ENCODE data around the gene MAMDC4. TPM values are rescaled to one million over a fixed set of nuclear protein-coding genes. Genes with fewer than 3 reads are reported as not detected.

Gene MAMDC4
- total RNA-seq, 1 experiment from 2014 or later, result 6.7 TPM

DNA sequence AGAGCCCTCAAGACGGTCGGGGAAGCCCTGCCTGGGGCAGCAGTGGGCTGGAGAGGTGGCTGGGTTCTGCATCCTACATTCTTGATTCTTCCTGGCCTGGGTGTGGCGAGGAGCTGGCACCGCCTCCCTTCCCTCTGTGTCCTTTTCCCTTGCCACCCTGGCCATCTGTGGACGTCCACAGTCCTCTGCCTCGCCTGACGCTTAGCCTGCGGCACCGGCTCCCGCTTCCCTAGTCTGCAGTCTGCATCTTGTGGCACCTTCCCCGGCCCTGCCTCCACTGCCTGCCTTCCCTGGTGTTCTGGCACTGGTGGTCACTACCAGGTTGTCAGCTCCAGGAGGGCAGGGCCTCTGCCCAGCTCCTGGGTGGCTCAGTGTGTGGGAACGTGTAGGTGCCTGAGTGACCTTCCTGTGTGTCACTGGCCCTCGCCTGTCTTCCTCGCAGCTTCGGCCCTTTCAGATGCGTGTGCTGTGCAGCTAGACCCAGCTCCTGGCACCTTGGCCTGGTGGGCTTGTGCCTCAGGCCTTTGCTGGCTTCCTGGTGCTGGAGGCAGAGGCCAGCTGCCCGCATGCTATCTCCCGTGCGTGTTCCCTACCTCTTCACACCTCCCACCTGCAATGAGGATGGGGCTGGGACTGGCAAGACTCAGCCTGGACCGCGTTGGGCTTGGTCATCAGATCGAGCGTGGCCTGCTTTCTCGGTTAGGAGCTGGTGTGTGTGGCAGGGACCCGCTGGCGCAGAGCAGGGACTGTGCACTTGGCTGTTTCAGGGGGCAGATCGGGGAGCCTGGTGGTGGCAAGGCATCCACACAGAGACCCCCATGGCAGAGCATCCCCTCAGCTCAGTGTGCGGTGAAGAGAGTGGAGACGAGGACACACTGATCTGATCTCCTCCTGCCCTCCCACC, 55.1 kb downstream of the MAMDC4 start:
- Mint-ChIP-seq H3K9me3 (no peaks in the 10 kb centered on the region), H3K27ac (no peak overlapping the region), H3K36me3 (peaks cover 38% of the 10 kb centered on the region), H3K4me3 (no peak overlapping the region), H3K27me3 (ENCODE audit: low read depth) (no peaks in the 10 kb centered on the region), H3K4me1 (no peaks in the 10 kb centered on the region)
- ChIA-PET POLR2A (interaction anchor here (1.1 kb wide), 1 partner anchor 9 kb away, joined by 3 read pairs; no protein-coding TSS in a partner anchor), CTCF (interaction anchor here (0.6 to 0.9 kb wide), 2 partner anchors 65 to 163 kb away, joined by 4 read pairs; partner anchors contain the start of genes AJM1 and SAPCD2)
- ATAC-seq (no peak), DNase-seq (ENCODE audit: low spot score) (no peak)
- TF ChIP-seq E2F5 (CRISPR knock-in tag; IDR thresholded peaks at IDR 0.05) (no peak), ZNF671 (CRISPR knock-in tag; IDR thresholded peaks at IDR 0.05) (no peak), KAT7 (CRISPR knock-in tag; IDR thresholded peaks at IDR 0.05; ENCODE audit: borderline replicate concordance) (no peak), FOXJ3 (CRISPR knock-in tag; IDR thresholded peaks at IDR 0.05; ENCODE audit: borderline replicate concordance) (no peak), ZNF532 (CRISPR knock-in tag; IDR thresholded peaks at IDR 0.05; ENCODE audit: borderline replicate concordance) (no peak), FOXP1 (CRISPR knock-in tag; IDR thresholded peaks at IDR 0.05; ENCODE audit: borderline replicate concordance) (no peak), ATF1 (CRISPR knock-in tag; IDR thresholded peaks at IDR 0.05) (no peak), ESRRA (CRISPR knock-in tag; IDR thresholded peaks at IDR 0.05; ENCODE audit: borderline replicate concordance) (no peak), MLX (CRISPR knock-in tag; IDR thresholded peaks at IDR 0.05) (no peak)
- TF ChIP-seq, protein P1, sequence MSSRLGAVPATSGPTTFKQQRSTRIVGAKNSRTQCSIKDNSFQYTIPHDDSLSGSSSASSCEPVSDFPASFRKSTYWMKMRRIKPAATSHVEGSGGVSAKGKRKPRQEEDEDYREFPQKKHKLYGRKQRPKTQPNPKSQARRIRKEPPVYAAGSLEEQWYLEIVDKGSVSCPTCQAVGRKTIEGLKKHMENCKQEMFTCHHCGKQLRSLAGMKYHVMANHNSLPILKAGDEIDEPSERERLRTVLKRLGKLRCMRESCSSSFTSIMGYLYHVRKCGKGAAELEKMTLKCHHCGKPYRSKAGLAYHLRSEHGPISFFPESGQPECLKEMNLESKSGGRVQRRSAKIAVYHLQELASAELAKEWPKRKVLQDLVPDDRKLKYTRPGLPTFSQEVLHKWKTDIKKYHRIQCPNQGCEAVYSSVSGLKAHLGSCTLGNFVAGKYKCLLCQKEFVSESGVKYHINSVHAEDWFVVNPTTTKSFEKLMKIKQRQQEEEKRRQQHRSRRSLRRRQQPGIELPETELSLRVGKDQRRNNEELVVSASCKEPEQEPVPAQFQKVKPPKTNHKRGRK (CRISPR knock-in tag; IDR thresholded peaks at IDR 0.05; ENCODE audit: borderline replicate concordance), result no peak
- TF ChIP-seq, protein P2, sequence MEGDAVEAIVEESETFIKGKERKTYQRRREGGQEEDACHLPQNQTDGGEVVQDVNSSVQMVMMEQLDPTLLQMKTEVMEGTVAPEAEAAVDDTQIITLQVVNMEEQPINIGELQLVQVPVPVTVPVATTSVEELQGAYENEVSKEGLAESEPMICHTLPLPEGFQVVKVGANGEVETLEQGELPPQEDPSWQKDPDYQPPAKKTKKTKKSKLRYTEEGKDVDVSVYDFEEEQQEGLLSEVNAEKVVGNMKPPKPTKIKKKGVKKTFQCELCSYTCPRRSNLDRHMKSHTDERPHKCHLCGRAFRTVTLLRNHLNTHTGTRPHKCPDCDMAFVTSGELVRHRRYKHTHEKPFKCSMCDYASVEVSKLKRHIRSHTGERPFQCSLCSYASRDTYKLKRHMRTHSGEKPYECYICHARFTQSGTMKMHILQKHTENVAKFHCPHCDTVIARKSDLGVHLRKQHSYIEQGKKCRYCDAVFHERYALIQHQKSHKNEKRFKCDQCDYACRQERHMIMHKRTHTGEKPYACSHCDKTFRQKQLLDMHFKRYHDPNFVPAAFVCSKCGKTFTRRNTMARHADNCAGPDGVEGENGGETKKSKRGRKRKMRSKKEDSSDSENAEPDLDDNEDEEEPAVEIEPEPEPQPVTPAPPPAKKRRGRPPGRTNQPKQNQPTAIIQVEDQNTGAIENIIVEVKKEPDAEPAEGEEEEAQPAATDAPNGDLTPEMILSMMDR (IDR thresholded peaks at IDR 0.05), result no peak
- TF ChIP-seq, protein P3, sequence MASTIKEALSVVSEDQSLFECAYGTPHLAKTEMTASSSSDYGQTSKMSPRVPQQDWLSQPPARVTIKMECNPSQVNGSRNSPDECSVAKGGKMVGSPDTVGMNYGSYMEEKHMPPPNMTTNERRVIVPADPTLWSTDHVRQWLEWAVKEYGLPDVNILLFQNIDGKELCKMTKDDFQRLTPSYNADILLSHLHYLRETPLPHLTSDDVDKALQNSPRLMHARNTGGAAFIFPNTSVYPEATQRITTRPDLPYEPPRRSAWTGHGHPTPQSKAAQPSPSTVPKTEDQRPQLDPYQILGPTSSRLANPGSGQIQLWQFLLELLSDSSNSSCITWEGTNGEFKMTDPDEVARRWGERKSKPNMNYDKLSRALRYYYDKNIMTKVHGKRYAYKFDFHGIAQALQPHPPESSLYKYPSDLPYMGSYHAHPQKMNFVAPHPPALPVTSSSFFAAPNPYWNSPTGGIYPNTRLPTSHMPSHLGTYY (CRISPR knock-in tag; IDR thresholded peaks at IDR 0.05), result no peak
- TF ChIP-seq, protein P4, sequence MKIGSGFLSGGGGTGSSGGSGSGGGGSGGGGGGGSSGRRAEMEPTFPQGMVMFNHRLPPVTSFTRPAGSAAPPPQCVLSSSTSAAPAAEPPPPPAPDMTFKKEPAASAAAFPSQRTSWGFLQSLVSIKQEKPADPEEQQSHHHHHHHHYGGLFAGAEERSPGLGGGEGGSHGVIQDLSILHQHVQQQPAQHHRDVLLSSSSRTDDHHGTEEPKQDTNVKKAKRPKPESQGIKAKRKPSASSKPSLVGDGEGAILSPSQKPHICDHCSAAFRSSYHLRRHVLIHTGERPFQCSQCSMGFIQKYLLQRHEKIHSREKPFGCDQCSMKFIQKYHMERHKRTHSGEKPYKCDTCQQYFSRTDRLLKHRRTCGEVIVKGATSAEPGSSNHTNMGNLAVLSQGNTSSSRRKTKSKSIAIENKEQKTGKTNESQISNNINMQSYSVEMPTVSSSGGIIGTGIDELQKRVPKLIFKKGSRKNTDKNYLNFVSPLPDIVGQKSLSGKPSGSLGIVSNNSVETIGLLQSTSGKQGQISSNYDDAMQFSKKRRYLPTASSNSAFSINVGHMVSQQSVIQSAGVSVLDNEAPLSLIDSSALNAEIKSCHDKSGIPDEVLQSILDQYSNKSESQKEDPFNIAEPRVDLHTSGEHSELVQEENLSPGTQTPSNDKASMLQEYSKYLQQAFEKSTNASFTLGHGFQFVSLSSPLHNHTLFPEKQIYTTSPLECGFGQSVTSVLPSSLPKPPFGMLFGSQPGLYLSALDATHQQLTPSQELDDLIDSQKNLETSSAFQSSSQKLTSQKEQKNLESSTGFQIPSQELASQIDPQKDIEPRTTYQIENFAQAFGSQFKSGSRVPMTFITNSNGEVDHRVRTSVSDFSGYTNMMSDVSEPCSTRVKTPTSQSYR (CRISPR knock-in tag; IDR thresholded peaks at IDR 0.05), result no peak
- TF ChIP-seq, protein P5, sequence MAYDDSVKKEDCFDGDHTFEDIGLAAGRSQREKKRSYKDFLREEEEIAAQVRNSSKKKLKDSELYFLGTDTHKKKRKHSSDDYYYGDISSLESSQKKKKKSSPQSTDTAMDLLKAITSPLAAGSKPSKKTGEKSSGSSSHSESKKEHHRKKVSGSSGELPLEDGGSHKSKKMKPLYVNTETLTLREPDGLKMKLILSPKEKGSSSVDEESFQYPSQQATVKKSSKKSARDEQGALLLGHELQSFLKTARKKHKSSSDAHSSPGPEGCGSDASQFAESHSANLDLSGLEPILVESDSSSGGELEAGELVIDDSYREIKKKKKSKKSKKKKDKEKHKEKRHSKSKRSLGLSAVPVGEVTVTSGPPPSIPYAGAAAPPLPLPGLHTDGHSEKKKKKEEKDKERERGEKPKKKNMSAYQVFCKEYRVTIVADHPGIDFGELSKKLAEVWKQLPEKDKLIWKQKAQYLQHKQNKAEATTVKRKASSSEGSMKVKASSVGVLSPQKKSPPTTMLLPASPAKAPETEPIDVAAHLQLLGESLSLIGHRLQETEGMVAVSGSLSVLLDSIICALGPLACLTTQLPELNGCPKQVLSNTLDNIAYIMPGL (CRISPR knock-in tag; IDR thresholded peaks at IDR 0.05), result no peak
- TF ChIP-seq, protein P6, sequence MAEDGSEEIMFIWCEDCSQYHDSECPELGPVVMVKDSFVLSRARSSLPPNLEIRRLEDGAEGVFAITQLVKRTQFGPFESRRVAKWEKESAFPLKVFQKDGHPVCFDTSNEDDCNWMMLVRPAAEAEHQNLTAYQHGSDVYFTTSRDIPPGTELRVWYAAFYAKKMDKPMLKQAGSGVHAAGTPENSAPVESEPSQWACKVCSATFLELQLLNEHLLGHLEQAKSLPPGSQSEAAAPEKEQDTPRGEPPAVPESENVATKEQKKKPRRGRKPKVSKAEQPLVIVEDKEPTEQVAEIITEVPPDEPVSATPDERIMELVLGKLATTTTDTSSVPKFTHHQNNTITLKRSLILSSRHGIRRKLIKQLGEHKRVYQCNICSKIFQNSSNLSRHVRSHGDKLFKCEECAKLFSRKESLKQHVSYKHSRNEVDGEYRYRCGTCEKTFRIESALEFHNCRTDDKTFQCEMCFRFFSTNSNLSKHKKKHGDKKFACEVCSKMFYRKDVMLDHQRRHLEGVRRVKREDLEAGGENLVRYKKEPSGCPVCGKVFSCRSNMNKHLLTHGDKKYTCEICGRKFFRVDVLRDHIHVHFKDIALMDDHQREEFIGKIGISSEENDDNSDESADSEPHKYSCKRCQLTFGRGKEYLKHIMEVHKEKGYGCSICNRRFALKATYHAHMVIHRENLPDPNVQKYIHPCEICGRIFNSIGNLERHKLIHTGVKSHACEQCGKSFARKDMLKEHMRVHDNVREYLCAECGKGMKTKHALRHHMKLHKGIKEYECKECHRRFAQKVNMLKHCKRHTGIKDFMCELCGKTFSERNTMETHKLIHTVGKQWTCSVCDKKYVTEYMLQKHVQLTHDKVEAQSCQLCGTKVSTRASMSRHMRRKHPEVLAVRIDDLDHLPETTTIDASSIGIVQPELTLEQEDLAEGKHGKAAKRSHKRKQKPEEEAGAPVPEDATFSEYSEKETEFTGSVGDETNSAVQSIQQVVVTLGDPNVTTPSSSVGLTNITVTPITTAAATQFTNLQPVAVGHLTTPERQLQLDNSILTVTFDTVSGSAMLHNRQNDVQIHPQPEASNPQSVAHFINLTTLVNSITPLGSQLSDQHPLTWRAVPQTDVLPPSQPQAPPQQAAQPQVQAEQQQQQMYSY (CRISPR knock-in tag; IDR thresholded peaks at IDR 0.05), result no peak
